Measurements from ENCODE around the gene SLC24A4. TPM values are rescaled to one million over a fixed set of nuclear protein-coding genes. Genes with fewer than 3 reads are reported as not detected.

Gene SLC24A4
- total and polyA plus RNA-seq, 2 donors (not counting 3 experiments of a cell fraction or from before 2014, with no cell fraction given), result 0.07 to 0.08 TPM

- Histone ChIP-seq H3K36me3 (ENCODE audit: control insufficient read depth in 2 of 2, extremely low read depth in 1 of 2, insufficient read depth in 2 of 2, low read length in 2 of 2) (no peaks in the 10 kb centered on the region), H3K4me1 (ENCODE audit: control insufficient read depth, extremely low read depth, insufficient read depth, low read length) (no peaks in the 10 kb centered on the region), H3K27ac (ENCODE audit: insufficient read depth, low read depth, low read length) (no peak overlapping the region), H4K20me1 (replicated peaks; ENCODE audit: control insufficient read depth, extremely low read depth, insufficient read depth, low read length) (no peaks in the 10 kb centered on the region), H3K79me2 (ENCODE audit: control insufficient read depth, insufficient read depth, low read length) (no peaks in the 10 kb centered on the region), H3K9ac (replicated peaks; ENCODE audit: extremely low read depth, insufficient read depth, low read length) (no peak overlapping the region), H2AFZ (ENCODE audit: low read depth, low read length) (no peak overlapping the region), H3K4me3 (replicated peaks in 1 of 3; ENCODE audit: insufficient read depth in 1 of 3, low read depth in 1 of 3, low read length in 3 of 3) (no peak overlapping the region), H3K9me1 (replicated peaks; ENCODE audit: control insufficient read depth, extremely low read depth, insufficient read depth, low read length) (no peaks in the 10 kb centered on the region), H3K27me3 (ENCODE audit: control insufficient read depth in 2 of 2, insufficient read depth in 2 of 2, low read length in 2 of 2) (no peaks in the 10 kb centered on the region), H3K4me2 (ENCODE audit: insufficient read depth, low read length) (no peak overlapping the region), H3K9me3 (replicated peaks; ENCODE audit: control insufficient read depth, insufficient read depth, low read length) (no peaks in the 10 kb centered on the region)
- CTCF ChIA-PET, result no interaction called here
- POLR2A ChIA-PET, result no interaction called here
- no peak for FAIRE-seq
- intact Hi-C loops (cut with micrococcal nuclease) (no loop called here), dilution Hi-C loops (cut with MboI; ENCODE audit: extremely low pct_ligation_motif_present, low sequenced_read_pairs) (no loop called here)
- BruUV-seq (replicated peaks), result no TSS peak
- TF ChIP-seq, protein P1, sequence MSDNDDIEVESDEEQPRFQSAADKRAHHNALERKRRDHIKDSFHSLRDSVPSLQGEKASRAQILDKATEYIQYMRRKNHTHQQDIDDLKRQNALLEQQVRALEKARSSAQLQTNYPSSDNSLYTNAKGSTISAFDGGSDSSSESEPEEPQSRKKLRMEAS (IDR thresholded peaks at IDR 0.05; ENCODE audit: insufficient read depth, insufficient read length), result no peak
- TF ChIP-seq EZH2 (IDR thresholded peaks at IDR 0.05; ENCODE audit: borderline replicate concordance, low read depth, low read length, severe bottlenecking) (no peak), FOS (IDR thresholded peaks at IDR 0.05; ENCODE audit: borderline replicate concordance, insufficient read depth, low read length) (no peak), JUN (IDR thresholded peaks at IDR 0.05; ENCODE audit: borderline replicate concordance, insufficient read depth, insufficient read length, low read depth) (no peak), POLR2A (IDR thresholded peaks at IDR 0.05; ENCODE audit: low read depth, low read length) (no peak), CTCF (IDR thresholded peaks at IDR 0.05; ENCODE audit: extremely low read depth in 1 of 2, insufficient read depth in 1 of 2, low read depth in 1 of 2, low read length in 2 of 2) (no peak), MYC (IDR thresholded peaks at IDR 0.05; ENCODE audit: low read depth, low read length) (no peak), POLR2AphosphoS5 (IDR thresholded peaks at IDR 0.05; ENCODE audit: insufficient read depth, low read depth, low read length) (no peak), GATA2 (IDR thresholded peaks at IDR 0.05; ENCODE audit: insufficient read depth, insufficient read length, low read depth, low read length) (no peak)
- DNase-seq (ENCODE audit: low read depth, low spot score), result no peak
These were observed 61.6 kb downstream of the SLC24A4 start for GRCh38 chr14:92384461-92385133.

Measured in endothelial cell of umbilical vein (primary cell).